GM18951 (cell line): ENCODE results near the gene RTKN2.

Experiments
- POLR2A ChIP-seq: IDR thresholded peaks from 4 replicates; pipeline ENCODE4 v1.6.1; 2011; ENCODE audit warnings: mild to moderate bottlenecking; ENCODE audit not compliant: insufficient read length, insufficient read depth; ENCODE audit errors: extremely low read depth
- in situ Hi-C: fragments of 300-500 bp; cut with MboI; formaldehyde crosslinking; loops from one replicate; pipeline ENCODE4 v1.12.0; 2022; ENCODE audit warnings: low sequenced_read_pairs, mixed read lengths, inconsistent platforms; ENCODE audit not compliant: unreplicated experiment

RTKN2 gene

DNA sequence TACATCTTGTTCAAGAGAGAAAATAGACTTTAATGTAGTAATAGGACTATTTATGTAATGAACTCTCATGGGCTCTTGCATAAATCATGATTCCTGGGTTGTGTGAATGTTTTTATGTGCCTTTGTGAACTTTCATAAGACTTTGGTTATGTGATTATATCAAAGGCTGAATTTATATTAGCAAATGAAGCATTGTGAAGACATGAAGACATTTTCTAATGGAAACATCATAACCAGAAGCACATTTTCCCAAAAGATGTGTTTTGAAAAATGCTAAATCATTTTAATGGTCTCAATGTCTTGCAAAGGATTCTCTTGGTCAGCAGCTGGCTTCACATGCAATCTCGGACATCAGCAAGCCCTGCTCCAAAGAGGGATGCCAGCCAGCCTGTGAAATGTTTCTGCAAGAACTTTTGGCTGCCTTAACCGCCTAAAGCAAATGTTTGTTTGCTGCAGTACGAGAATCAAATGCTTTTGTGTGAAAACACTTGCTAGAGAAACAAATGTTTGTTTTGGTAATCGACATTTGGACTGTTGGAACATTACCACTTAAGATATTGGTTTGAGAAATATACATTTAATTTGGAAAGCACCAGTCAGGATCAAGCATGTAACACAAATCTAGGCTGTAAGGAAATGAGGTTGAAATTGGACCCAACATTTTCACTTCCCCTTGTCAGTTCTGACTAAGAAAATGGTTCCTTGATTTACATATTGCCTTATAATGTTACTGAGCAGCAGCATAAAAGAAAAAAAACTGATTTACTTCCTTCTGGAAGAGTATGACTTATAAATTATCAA lies 102.1 kb downstream of the RTKN2 start:
- in situ Hi-C loops, result no loop called here
- TF ChIP-seq POLR2A, result no peak

DNA sequence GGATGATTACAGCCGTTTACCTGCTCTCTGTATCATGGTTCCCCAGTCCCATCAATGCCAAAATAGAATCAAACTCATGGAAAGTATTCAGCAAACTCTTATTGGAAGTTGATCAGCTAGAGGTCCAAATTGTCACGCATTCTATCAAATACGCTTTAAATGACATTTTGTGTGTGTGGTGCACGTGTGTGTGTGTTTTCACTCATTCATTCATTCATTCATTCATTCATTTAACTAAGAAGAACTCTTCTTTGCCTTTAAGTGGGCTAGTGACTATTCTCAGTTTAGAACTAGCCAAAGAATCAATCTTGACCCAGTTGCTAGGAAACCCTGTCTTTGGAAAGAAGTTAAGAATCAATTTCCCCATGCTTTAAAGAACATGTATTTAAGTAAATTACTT lies 102.8 kb downstream of the RTKN2 start:
- in situ Hi-C loops, result no loop called here
- no peak for TF ChIP-seq POLR2A

DNA sequence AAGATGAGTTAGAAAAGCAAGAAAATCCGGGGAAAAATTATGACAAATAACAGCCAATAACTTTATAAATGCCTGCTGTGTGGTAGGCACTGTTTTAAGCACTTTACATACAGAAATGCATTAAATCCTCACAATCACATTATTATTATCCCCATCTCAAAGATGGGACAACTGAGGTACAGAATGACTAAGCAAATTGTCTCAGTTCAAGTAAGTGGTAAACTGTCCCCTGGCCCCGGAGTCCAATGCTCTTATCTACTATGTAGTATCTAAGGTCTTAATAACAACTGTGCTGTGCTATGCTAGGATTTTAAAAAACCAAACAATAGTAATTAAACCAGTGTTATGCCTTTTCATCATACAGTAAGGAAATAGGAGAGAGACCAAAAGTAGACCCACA lies 105.6 kb downstream of the RTKN2 start:
- no peak for TF ChIP-seq POLR2A
- in situ Hi-C loops, result no loop called here

DNA sequence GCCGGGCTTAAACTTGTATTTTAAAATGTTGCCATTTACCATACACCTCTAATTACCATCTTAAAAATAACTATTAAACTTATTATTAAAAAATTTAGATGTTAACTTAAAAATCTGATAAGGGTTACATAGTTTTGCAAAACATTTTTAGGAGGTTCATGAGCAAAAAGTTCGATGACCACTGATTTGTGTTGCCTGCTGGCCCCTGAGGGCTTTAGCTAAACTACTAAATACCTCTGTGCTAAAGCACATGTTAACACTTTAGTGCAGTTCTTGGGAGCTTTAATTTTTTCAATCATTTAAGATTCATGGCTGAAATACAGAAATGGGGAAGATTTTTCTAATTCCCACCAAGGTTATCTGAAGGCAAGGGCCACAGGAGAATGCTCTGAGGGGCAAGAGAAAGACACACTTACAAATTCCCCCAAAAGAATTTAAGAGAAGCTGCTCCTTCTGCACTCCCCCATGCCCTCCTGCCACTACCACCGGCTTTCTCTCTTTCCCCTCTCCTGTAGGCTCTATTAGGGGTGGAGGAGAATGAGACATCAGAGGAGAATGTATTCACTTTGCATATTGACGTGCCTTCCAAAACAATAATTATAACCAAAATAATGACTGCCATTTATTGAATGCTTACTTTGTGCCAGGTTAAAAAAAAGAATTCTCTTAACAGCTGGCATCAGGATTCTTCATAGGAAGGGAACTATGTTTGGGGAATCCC lies 106.2 kb downstream of the RTKN2 start:
- in situ Hi-C loops, result no loop called here
- no peak for TF ChIP-seq POLR2A

GRCh38 chr10:62159351-62159750 lies 109.3 kb downstream of the RTKN2 start:
- no peak for TF ChIP-seq POLR2A
- in situ Hi-C loops, result no loop called here

GRCh38 chr10:62157601-62158000 lies 111.0 kb downstream of the RTKN2 start:
- no peak for TF ChIP-seq POLR2A
- in situ Hi-C loops, result no loop called here

DNA sequence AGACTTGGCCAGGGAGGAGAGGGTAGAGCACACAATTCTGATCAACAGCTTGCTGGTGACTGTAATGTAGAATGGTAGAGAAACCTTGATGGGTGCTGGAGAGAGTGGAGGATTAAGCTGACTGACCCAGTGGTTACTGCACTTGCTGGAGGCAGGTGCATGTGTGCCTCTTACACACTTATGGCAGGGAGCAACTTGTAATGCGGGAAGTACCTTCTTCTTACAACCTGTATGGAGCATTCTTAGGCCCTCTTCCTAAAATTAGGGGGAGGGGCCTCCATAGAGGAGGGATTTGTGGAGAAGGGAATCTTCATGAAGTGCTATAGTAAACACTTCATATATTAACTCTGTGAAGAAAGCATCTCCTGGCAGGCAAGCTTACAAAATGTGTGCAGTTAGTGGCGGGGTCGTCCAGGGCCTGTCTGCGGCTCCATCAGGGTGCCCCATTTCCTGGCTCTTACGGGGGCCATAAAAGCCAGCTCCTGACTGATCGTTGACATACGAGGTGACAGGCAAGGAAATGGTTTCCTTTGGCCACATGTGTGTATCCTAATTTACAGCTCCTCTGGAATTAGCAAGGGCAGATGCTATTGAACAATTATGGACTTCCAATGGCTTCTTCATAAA lies 113.5 kb downstream of the RTKN2 start:
- no peak for TF ChIP-seq POLR2A
- in situ Hi-C loops, result no loop called here

- in situ Hi-C loops, result no loop called here
- no peak for TF ChIP-seq POLR2A
Observed at GRCh38 chr10:62154231-62154630, 114.4 kb downstream of the RTKN2 start.

DNA sequence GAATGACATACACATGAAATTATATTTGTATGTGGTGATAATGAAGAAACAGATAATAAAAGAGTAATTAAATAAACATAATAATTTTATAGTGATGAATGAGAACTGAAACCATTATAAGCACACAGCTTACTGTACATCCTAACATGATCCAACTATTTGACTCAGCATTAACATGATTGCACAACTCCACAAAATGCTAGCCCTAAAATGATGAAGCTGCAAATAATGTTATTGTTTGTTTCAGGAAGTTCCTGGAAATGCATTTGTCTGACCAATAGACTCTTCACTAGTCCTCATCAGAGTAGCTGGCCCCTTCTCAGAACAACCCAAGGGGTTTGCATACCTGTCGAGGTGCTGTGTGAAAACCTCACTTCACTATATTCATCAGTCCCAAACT lies 115.5 kb downstream of the RTKN2 start:
- TF ChIP-seq POLR2A, result no peak
- in situ Hi-C loops, result no loop called here

GRCh38 chr10:62149621-62150020 lies 119.0 kb downstream of the RTKN2 start:
- no peak for TF ChIP-seq POLR2A
- in situ Hi-C loops, result no loop called here

DNA sequence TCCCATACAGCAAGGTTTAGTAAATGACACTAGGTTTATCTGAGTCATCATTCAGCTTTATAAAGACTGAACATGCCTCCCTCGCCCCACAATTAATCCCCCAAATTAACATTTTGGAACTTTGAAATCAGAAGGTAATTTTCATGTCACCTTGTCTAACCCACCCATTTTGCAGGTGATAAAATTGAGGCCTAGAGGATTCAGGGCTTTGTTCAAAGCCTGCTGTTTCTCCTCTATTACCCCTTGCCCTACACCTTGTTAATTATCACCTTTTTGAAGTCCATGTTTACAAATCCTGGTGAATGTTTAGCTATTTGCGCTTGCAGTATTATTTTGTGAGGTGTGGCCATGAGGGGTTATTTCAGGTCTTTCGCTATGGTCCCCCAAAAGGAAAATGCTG lies 120.5 kb downstream of the RTKN2 start:
- in situ Hi-C loops, result no loop called here
- TF ChIP-seq POLR2A, result no peak

GRCh38 chr10:62147425-62147824 lies 121.2 kb downstream of the RTKN2 start:
- TF ChIP-seq POLR2A, result no peak
- in situ Hi-C loops, result no loop called here

GRCh38 chr10:62136931-62137330 lies 131.7 kb downstream of the RTKN2 start:
- in situ Hi-C loops, result no loop called here
- no peak for TF ChIP-seq POLR2A

DNA sequence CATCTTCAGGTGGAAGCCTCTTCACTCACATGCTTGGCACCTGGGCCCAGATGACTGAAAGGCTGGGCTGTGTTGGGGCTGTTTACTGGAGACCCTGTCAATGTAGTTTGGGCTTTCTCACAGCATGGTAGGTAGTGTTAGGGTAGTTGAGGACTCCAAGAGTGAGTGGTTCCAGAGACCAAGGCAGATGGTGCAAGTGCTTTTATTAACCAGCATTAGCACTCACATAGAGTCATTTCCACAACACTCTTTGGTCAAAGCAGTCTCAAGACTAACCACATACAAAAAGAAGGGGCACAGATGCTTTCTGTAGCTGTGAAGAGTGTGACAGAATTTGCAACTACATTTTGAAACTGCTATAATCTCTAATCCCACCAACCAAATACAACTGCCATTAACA lies 135.0 kb downstream of the RTKN2 start:
- no peak for TF ChIP-seq POLR2A
- in situ Hi-C loops, result no loop called here
